WTC11 (cell line): ENCODE data around the gene GPR157.

Experiments
- CDX4 ChIP-seq: fragments of 250-450 bp; sonication (Bioruptor Pico); IDR thresholded peaks from 2 replicates; pipeline ENCODE4 v1.9.0; 2021; ENCODE audit warnings: moderate library complexity, mild to moderate bottlenecking, inconsistent platforms, borderline replicate concordance
- CTCF ChIP-seq: fragments of 200-600 bp; IDR thresholded peaks from 2 replicates; pipeline ENCODE4 v1.8.0; 2022; ENCODE audit warnings: antibody characterized with exemption
- E2F1 ChIP-seq: sonication (generic); formaldehyde crosslinking; IDR thresholded peaks from 2 replicates; pipeline ENCODE4 v1.8.0; 2022; ENCODE audit warnings: mild to moderate bottlenecking, missing genetic modification reagents
- HMGXB4 ChIP-seq: sonication (generic); formaldehyde crosslinking; IDR thresholded peaks from 2 replicates; pipeline ENCODE4 v1.8.1; 2023; ENCODE audit warnings: mild to moderate bottlenecking, moderate library complexity, missing genetic modification reagents
- IRF2 ChIP-seq: sonication (generic); formaldehyde crosslinking; IDR thresholded peaks from 2 replicates; pipeline ENCODE4 v1.8.0; 2022; ENCODE audit warnings: low read depth, missing genetic modification reagents, borderline replicate concordance
- NR3C1 ChIP-seq: sonication (generic); formaldehyde crosslinking; conservative IDR thresholded peaks from 2 replicates; pipeline ENCODE4 v1.8.1; 2023; ENCODE audit warnings: low read depth, mild to moderate bottlenecking, missing genetic modification reagents
- TEAD4 ChIP-seq: sonication (generic); formaldehyde crosslinking; IDR thresholded peaks from 2 replicates; pipeline ENCODE4 v1.8.0; 2022; ENCODE audit warnings: mild to moderate bottlenecking, missing genetic modification reagents
- ZNF121 ChIP-seq: sonication (generic); formaldehyde crosslinking; IDR thresholded peaks from 2 replicates; pipeline ENCODE4 v1.8.0; 2023; ENCODE audit warnings: missing genetic modification reagents

GRCh38 chr1:9088807-9089206 lies 40.1 kb downstream of the GPR157 start:
- no peak for TF ChIP-seq CTCF
- TF ChIP-seq CDX4 (CRISPR knock-in tag): no peak
- TF ChIP-seq NR3C1 (CRISPR knock-in tag): no peak
- no peak for TF ChIP-seq TEAD4 (CRISPR knock-in tag)
- TF ChIP-seq ZNF121 (CRISPR knock-in tag): no peak
- TF ChIP-seq IRF2 (CRISPR knock-in tag): no peak
- TF ChIP-seq E2F1 (CRISPR knock-in tag): no peak
- no peak for TF ChIP-seq HMGXB4
